Spleen (tissue), 7 donors: Measurements from ENCODE around the gene RC3H2.

Experiments used
- CTCF ChIP-seq, 11 experiments: fragments of 200-600 bp in 7 of 11; fragments of 450-650 bp in 4 of 11; sonication (generic) in 4 of 11; IDR thresholded peaks in 8 of 11; conservative IDR thresholded peaks in 3 of 11; 1 replicate in 7 of 11; 2 replicates in 4 of 11; pipeline versions ENCODE4 v1.4.0 to v1.8.0; 2016 to 2021; ENCODE audit warnings: antibody characterized with exemption in 11 of 11, inconsistent platforms in 4 of 11, mild to moderate bottlenecking in 1 of 11
- POLR2AphosphoS5 ChIP-seq, 3 donors: sonication (generic); formaldehyde crosslinking; IDR thresholded peaks; one replicate each; pipeline ENCODE4 v1.5.1; 2017; ENCODE audit warnings: antibody characterized with exemption in 3 of 3
- donor health status: DM: no; HTN: no; CAD: no; lungs with moderate emphysema.
- donor health status: DM: no; HTN: no; CAD: no.
- donor health status: DM: no; HTN: no; CAD: no.

DNA sequence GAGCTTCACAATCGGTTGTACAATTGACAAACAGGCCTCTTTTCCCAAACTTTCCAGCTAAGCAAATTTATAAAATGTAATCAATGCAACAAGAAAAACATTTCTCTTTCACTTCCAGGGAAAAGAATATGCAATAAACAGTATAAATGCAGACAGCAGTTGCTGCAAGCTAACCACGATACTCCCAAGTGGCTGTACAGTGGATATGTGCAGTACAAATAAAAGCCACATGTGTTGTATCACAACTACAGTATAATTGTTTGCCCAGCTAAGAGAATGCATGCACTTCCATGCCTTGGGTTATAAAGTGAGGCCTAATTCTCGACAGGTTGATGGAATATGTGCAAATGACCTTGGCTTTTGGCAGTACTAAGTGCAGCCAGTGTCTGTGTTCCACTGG is 60.0 kb downstream of the RC3H2 start:
- TF ChIP-seq POLR2AphosphoS5 (IDR thresholded peaks at IDR 0.05) (no peak), CTCF (IDR thresholded peaks at IDR 0.05 in 8 of 11, conservative IDR thresholded peaks at IDR 0.05 in 3 of 11) (no peak)
